Breast epithelium (tissue), 3 donors: ENCODE results near the gene ARID5B.

ENCODE experiments used
- POLR2A ChIP-seq: fragments of 450-650 bp; IDR thresholded peaks from one replicate; pipeline ENCODE4 v1.6.1; 2016; ENCODE audit warnings: antibody characterized with exemption, mild to moderate bottlenecking, moderate library complexity
- POLR2AphosphoS5 ChIP-seq, 3 donors: sonication (generic); formaldehyde crosslinking; IDR thresholded peaks; one replicate each; pipeline ENCODE4 v1.6.1; 2017; ENCODE audit warnings: antibody characterized with exemption in 3 of 3
- TF ChIP-seq, protein P1 (sequence below), 3 donors: fragments of 450-650 bp; IDR thresholded peaks; one replicate each; pipeline ENCODE4 v1.5.1; 2016 to 2017; ENCODE audit warnings: antibody characterized with exemption in 3 of 3, mild to moderate bottlenecking in 3 of 3, moderate library complexity in 3 of 3

- TF ChIP-seq POLR2AphosphoS5 (IDR thresholded peaks at IDR 0.05), result no peak
- no peak for TF ChIP-seq POLR2A
- TF ChIP-seq, protein P1, sequence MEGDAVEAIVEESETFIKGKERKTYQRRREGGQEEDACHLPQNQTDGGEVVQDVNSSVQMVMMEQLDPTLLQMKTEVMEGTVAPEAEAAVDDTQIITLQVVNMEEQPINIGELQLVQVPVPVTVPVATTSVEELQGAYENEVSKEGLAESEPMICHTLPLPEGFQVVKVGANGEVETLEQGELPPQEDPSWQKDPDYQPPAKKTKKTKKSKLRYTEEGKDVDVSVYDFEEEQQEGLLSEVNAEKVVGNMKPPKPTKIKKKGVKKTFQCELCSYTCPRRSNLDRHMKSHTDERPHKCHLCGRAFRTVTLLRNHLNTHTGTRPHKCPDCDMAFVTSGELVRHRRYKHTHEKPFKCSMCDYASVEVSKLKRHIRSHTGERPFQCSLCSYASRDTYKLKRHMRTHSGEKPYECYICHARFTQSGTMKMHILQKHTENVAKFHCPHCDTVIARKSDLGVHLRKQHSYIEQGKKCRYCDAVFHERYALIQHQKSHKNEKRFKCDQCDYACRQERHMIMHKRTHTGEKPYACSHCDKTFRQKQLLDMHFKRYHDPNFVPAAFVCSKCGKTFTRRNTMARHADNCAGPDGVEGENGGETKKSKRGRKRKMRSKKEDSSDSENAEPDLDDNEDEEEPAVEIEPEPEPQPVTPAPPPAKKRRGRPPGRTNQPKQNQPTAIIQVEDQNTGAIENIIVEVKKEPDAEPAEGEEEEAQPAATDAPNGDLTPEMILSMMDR (IDR thresholded peaks at IDR 0.05), result no peak
Observed at GRCh38 chr10:62031507-62031906, 130.0 kb downstream of the ARID5B start.
